Glutamatergic neuron (in vitro differentiated cells): ENCODE data around the gene TSHZ2. TPM values are rescaled to one million over a fixed set of nuclear protein-coding genes. Genes with fewer than 3 reads are reported as not detected.
"Not testable (repeated sequence)": the region's sequence is repeated elsewhere in the genome, so short reads cannot be mapped to it uniquely, and the experiment has no call there.

Experiments
- DNase-seq: peaks from one replicate; pipeline ENCODE4 v3.0.0; 2022
- H3K27ac Mint-ChIP-seq: one replicate; pipeline ENCODE4 v1.8.0; 2020; ENCODE audit warnings: mild to moderate bottlenecking, mixed read lengths, inconsistent platforms; ENCODE audit not compliant: unreplicated experiment
- H3K27me3 Mint-ChIP-seq: one replicate; pipeline ENCODE4 v1.8.0; 2020; ENCODE audit warnings: mild to moderate bottlenecking, moderate library complexity, mixed read lengths, inconsistent platforms; ENCODE audit not compliant: unreplicated experiment
- H3K36me3 Mint-ChIP-seq: one replicate; pipeline ENCODE4 v1.8.0; 2020; ENCODE audit warnings: mild to moderate bottlenecking, mixed read lengths, inconsistent platforms; ENCODE audit not compliant: unreplicated experiment
- H3K4me1 Mint-ChIP-seq: one replicate; pipeline ENCODE4 v1.8.0; 2020; ENCODE audit warnings: mild to moderate bottlenecking, low read depth, mixed read lengths, inconsistent platforms; ENCODE audit not compliant: unreplicated experiment
- H3K4me3 Mint-ChIP-seq: one replicate; pipeline ENCODE4 v1.8.0; 2020; ENCODE audit warnings: mild to moderate bottlenecking, mixed read lengths, inconsistent platforms; ENCODE audit not compliant: unreplicated experiment
- H3K9me3 Mint-ChIP-seq: one replicate; pipeline ENCODE4 v1.8.0; 2020; ENCODE audit warnings: mild to moderate bottlenecking, moderate library complexity, mixed read lengths, inconsistent platforms; ENCODE audit not compliant: unreplicated experiment
- CTCF ChIP-seq: fragments of 200-600 bp; sonication (generic); IDR thresholded peaks from one replicate; pipeline ENCODE4 v1.5.0; 2021; ENCODE audit not compliant: partially characterized antibody, unreplicated experiment
- total RNA-seq: library from RNA; stranded (reverse); fragmentation: NEBNext Ultra II Directional; extraction: Animal tissue kit (Norgen Biotek cat#: 25700); gene quantifications from one replicate; pipeline ENCODE4 v1.2.1, GENCODE V29; 2021; ENCODE audit not compliant: unreplicated experiment

The TSHZ2 gene
- total RNA-seq, 1 donor from 2014 or later: 10.0 TPM

GRCh38 chr20:52965819-52966218 lies 6.3 kb upstream of the TSHZ2 start:
- H3K4me3 Mint-ChIP-seq: no peak overlapping the region
- no peaks in the 10 kb centered on the region for H3K36me3 Mint-ChIP-seq

GRCh38 chr20:52966543-52966942 lies 5.6 kb upstream of the TSHZ2 start:
- H3K27me3 Mint-ChIP-seq, H3K36me3 Mint-ChIP-seq, H3K4me3 Mint-ChIP-seq, H3K4me1 Mint-ChIP-seq, H3K27ac Mint-ChIP-seq, DNase-seq, H3K9me3 Mint-ChIP-seq: not testable (repeated sequence)

More at GRCh38 chr20:52965819-52966218, 6.3 kb upstream of the TSHZ2 start:
- TF ChIP-seq CTCF: no peak
- no peak overlapping the region for H3K27ac Mint-ChIP-seq
- peaks cover 7% of the 10 kb centered on the region for H3K4me1 Mint-ChIP-seq
- H3K9me3 Mint-ChIP-seq: no peaks in the 10 kb centered on the region
- DNase-seq: no peak
- H3K27me3 Mint-ChIP-seq: peaks cover 2% of the 10 kb centered on the region

- peak overlapping the region; percentile 41 for H3K27ac Mint-ChIP-seq
- H3K9me3 Mint-ChIP-seq: peaks cover 4% of the 10 kb centered on the region
- H3K4me1 Mint-ChIP-seq: peaks cover 6% of the 10 kb centered on the region
- H3K4me3 Mint-ChIP-seq: peak overlapping the region; percentile 70
- TF ChIP-seq CTCF: no peak
- peaks cover 9% of the 10 kb centered on the region for H3K27me3 Mint-ChIP-seq
- H3K36me3 Mint-ChIP-seq: no peaks in the 10 kb centered on the region
- no peak for DNase-seq
These were observed 514 bp upstream of the TSHZ2 start for GRCh38 chr20:52971498-52972189.

- H3K27ac Mint-ChIP-seq: peak overlapping the region; percentile 89
- TF ChIP-seq CTCF: no peak
These were observed 1.0 kb downstream of the TSHZ2 start for GRCh38 chr20:52972965-52973819.

GRCh38 chr20:52974179-52974594 lies 2.0 kb downstream of the TSHZ2 start:
- no peak for DNase-seq
- Mint-ChIP-seq H3K36me3 (no peaks in the 10 kb centered on the region), H3K27me3 (peaks cover 7% of the 10 kb centered on the region), H3K9me3 (peaks cover 4% of the 10 kb centered on the region), H3K4me1 (peaks cover 6% of the 10 kb centered on the region), H3K4me3 (peak overlapping the region; percentile 97), H3K27ac (no peak overlapping the region)
- no peak for TF ChIP-seq CTCF

More at GRCh38 chr20:52972965-52973819, 1.0 kb downstream of the TSHZ2 start:
- Mint-ChIP-seq H3K36me3 (no peaks in the 10 kb centered on the region), H3K4me1 (peaks cover 6% of the 10 kb centered on the region), H3K27me3 (peaks cover 7% of the 10 kb centered on the region), H3K9me3 (peaks cover 4% of the 10 kb centered on the region), H3K4me3 (peak overlapping the region; percentile 97)
- DNase-seq: peak; percentile 54
